Measurements from ENCODE around the gene ABITRAM.

Gene ABITRAM

GRCh38 chr9:108983885-108984284 is 49.7 kb downstream of the ABITRAM start:
- peaks cover 2% of the 10 kb centered on the region for H3K36me3 Mint-ChIP-seq (ENCODE audit: insufficient read depth)
- no peak overlapping the region for H3K4me3 Mint-ChIP-seq
- H3K9me3 Mint-ChIP-seq: no peaks in the 10 kb centered on the region
- H3K27me3 Mint-ChIP-seq: no peaks in the 10 kb centered on the region
- ATAC-seq (replicated peaks) (no peak), DNase-seq (no peak)
- H3K4me1 Mint-ChIP-seq (ENCODE audit: low read depth in 2 of 2): no peaks in the 10 kb centered on the region
- H3K27ac Mint-ChIP-seq: no peak overlapping the region

Measured in effector memory CD8-positive, alpha-beta T cell (primary cell).